ENCODE data around the gene CLSTN2.

- no peak for TF ChIP-seq CTCF (IDR thresholded peaks at IDR 0.05; ENCODE audit: low read depth, low read length, poor library complexity, severe bottlenecking)
- TF ChIP-seq EZH2phosphoT487 (IDR thresholded peaks at IDR 0.05; ENCODE audit: borderline replicate concordance, low read length) = no peak
Observed at GRCh38 chr3:139988472-139989156, 53.6 kb downstream of the CLSTN2 start.

Data from DOHH2 (cell line).